ENCODE measurements around the gene CHAF1A.

Gene CHAF1A

GRCh38 chr19:4368128-4368820 is 34.2 kb upstream of the CHAF1A start:
- TF ChIP-seq EGR2 (tag by site-specific recombination; IDR thresholded peaks at IDR 0.05; ENCODE audit: low read depth) (peak; percentile 50; the same call in 1 of the 2 replicates), ZNF23 (tag by site-specific recombination; IDR thresholded peaks at IDR 0.05; ENCODE audit: borderline replicate concordance) (no peak), ZFHX2 (tag by site-specific recombination; conservative IDR thresholded peaks at IDR 0.05) (peak; percentile 44), ZNF664 (tag by site-specific recombination; IDR thresholded peaks at IDR 0.05) (no peak), ZIC2 (tag by site-specific recombination; IDR thresholded peaks at IDR 0.05) (0 out of 2 replicates have a peak, but pooled peaks have one; percentile 4), PATZ1 (tag by site-specific recombination; IDR thresholded peaks at IDR 0.05) (peak; percentile 11; the same call in 1 of the 2 replicates)
- TF ChIP-seq, protein P1, sequence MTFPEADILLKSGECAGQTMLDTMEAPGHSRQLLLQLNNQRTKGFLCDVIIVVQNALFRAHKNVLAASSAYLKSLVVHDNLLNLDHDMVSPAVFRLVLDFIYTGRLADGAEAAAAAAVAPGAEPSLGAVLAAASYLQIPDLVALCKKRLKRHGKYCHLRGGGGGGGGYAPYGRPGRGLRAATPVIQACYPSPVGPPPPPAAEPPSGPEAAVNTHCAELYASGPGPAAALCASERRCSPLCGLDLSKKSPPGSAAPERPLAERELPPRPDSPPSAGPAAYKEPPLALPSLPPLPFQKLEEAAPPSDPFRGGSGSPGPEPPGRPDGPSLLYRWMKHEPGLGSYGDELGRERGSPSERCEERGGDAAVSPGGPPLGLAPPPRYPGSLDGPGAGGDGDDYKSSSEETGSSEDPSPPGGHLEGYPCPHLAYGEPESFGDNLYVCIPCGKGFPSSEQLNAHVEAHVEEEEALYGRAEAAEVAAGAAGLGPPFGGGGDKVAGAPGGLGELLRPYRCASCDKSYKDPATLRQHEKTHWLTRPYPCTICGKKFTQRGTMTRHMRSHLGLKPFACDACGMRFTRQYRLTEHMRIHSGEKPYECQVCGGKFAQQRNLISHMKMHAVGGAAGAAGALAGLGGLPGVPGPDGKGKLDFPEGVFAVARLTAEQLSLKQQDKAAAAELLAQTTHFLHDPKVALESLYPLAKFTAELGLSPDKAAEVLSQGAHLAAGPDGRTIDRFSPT (tag by site-specific recombination; IDR thresholded peaks at IDR 0.05) = peak; percentile 50; the same call in 1 of the 2 replicates
- Histone ChIP-seq H3K4me3 (ENCODE audit: low read depth, low read length) (no peak overlapping the region), H3K9me3 (ENCODE audit: control insufficient read depth, insufficient read depth, low read depth, low read length) (no peaks in the 10 kb centered on the region), H3K36me3 (ENCODE audit: control insufficient read depth in 2 of 2, insufficient read depth in 1 of 2, low read length in 2 of 2) (peaks cover 9 to 43% of the 10 kb centered on the region in 2 experiments; a peak in 2 of 3 replicates), H3K4me1 (ENCODE audit: control insufficient read depth, insufficient read depth, low read length) (0 out of 2 replicates have a peak, but pooled peaks cover 5% of the 10 kb centered on the region), H3K27ac (ENCODE audit: extremely low read depth, low read depth, low read length) (no peak overlapping the region)
- CTCF ChIA-PET = interaction anchor here (3.9 to 4.7 kb wide), 2 partner anchors 16 to 101 kb away, joined by 14 to 19 read pairs; no protein-coding TSS in a partner anchor
- POLR2A ChIA-PET = interaction anchor here (0.8 to 1.0 kb wide), 2 partner anchors 25 to 103 kb away, joined by 3 to 5 read pairs; partner anchors contain the start of gene MPND

- ChIA-PET CTCF (interaction anchor here (0.9 to 4.7 kb wide), 4 partner anchors 17 to 102 kb away, joined by 3 to 19 read pairs (median 8); partner anchors contain the start of gene SH3GL1), POLR2A (interaction anchor here (1.4 kb wide), 1 partner anchor 26 kb away, joined by 6 read pairs; the partner anchor contains the start of gene MPND)
- 0 out of 2 replicates have a peak, but pooled peaks cover 5% of the 10 kb centered on the region for H3K4me1 ChIP-seq (ENCODE audit: control insufficient read depth, insufficient read depth, low read length)
- no peaks in the 10 kb centered on the region for H3K9me3 ChIP-seq (ENCODE audit: control insufficient read depth, insufficient read depth, low read depth, low read length)
- peaks cover 8 to 32% of the 10 kb centered on the region in 2 experiments; a peak in 2 of 3 replicates for H3K36me3 ChIP-seq (ENCODE audit: control insufficient read depth in 2 of 2, insufficient read depth in 1 of 2, low read length in 2 of 2)
- no peak overlapping the region for H3K4me3 ChIP-seq (ENCODE audit: low read depth, low read length)
- TF ChIP-seq HOXD13 (CRISPR knock-in tag; IDR thresholded peaks at IDR 0.05; ENCODE audit: borderline replicate concordance) = no peak
- TF ChIP-seq PRDM10 (tag by site-specific recombination; IDR thresholded peaks at IDR 0.05) = peak; percentile 92
- TF ChIP-seq KLF17 (tag by site-specific recombination; IDR thresholded peaks at IDR 0.05) = 0 out of 2 replicates have a peak, but pooled peaks have one; percentile 41
- TF ChIP-seq KLF1 (tag by site-specific recombination; IDR thresholded peaks at IDR 0.05) = peak; percentile 86
- peak overlapping the region; percentile 24; the same call in 1 of the 2 replicates for H3K27ac ChIP-seq (ENCODE audit: extremely low read depth, low read depth, low read length)
These were observed 33.1 kb upstream of the CHAF1A start for GRCh38 chr19:4369109-4369887.

Measured in HEK293 (cell line).